ENCODE data around the gene ARFIP1. TPM values are rescaled to one million over a fixed set of nuclear protein-coding genes. Genes with fewer than 3 reads are reported as not detected.

Gene ARFIP1
- total RNA-seq, 4 donors from 2014 or later: 26.3 to 36.1 (median 30.6) TPM

DNA sequence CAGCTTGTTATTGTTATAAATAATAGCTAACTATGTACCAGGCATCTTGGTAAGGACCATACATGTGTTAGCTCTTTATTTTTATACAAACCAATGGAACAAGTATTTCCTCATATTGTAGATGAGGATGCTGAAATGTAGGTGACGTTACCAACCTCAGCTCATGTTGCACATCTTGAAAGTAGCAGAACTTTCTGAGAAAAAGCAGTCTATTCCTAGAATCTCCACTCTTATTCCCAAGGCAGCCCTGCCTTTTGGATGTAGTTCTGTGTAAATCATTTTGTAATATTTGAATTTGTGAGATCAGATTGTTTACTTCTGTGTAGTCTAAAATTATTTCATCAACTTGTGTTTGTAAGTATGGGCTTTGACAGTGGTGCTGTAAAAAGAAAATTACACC, 161.7 kb downstream of the ARFIP1 start:
- TF ChIP-seq POLR2A (IDR thresholded peaks at IDR 0.05; ENCODE audit: low read depth) (no peak), EP300 (IDR thresholded peaks at IDR 0.05) (no peak), CTCF (IDR thresholded peaks at IDR 0.05) (no peak), POLR2AphosphoS5 (IDR thresholded peaks at IDR 0.05) (no peak)
- DNase-seq (ENCODE audit: extremely low spot score): no peak
- Histone ChIP-seq H3K9me3 (no peaks in the 10 kb centered on the region), H3K4me1 (peaks cover 13 to 27% (median 26%) of the 10 kb centered on the region in 4 donors), H3K27me3 (peaks cover 0 to 38% (median 11%) of the 10 kb centered on the region in 4 donors), H3K36me3 (no peaks in the 10 kb centered on the region), H3K4me3 (no peak overlapping the region), H3K27ac (replicated peaks in 1 of 4) (no peak overlapping the region)
- 64% methylated on average over 1 of the region's 1 CpG for WGBS
- intact Hi-C loops (cut with DNase I): no loop called here

- Histone ChIP-seq H3K36me3 (no peaks in the 10 kb centered on the region), H3K4me3 (no peak overlapping the region), H3K27me3 (peaks cover 0 to 29% (median 9%) of the 10 kb centered on the region in 4 donors), H3K9me3 (no peaks in the 10 kb centered on the region), H3K27ac (replicated peaks in 1 of 4) (no peak overlapping the region), H3K4me1 (peaks cover 4 to 18% (median 16%) of the 10 kb centered on the region in 4 donors)
- intact Hi-C loops (cut with DNase I): no loop called here
- DNase-seq (ENCODE audit: extremely low spot score): no peak
- 84% methylated on average over 2 of the region's 2 CpGs for WGBS
- TF ChIP-seq CTCF (IDR thresholded peaks at IDR 0.05): no peak
- TF ChIP-seq EP300 (IDR thresholded peaks at IDR 0.05): no peak
- TF ChIP-seq POLR2AphosphoS5 (IDR thresholded peaks at IDR 0.05): no peak
- TF ChIP-seq POLR2A (IDR thresholded peaks at IDR 0.05; ENCODE audit: low read depth): no peak
Measured at GRCh38 chr4:152942346-152942745, 162.6 kb downstream of the ARFIP1 start.

- Histone ChIP-seq H3K27me3 (peaks cover 0 to 17% (median 4%) of the 10 kb centered on the region in 4 donors), H3K27ac (replicated peaks in 1 of 4) (peak overlapping the region; percentile 40 to 55 (median 42)), H3K9me3 (no peaks in the 10 kb centered on the region), H3K36me3 (no peaks in the 10 kb centered on the region), H3K4me3 (no peak overlapping the region), H3K4me1 (peaks cover 0 to 6% (median 3%) of the 10 kb centered on the region in 4 donors)
- TF ChIP-seq POLR2AphosphoS5 (IDR thresholded peaks at IDR 0.05) (peak in 1 of 2 donors; percentile 21), POLR2A (IDR thresholded peaks at IDR 0.05; ENCODE audit: low read depth) (no peak), CTCF (IDR thresholded peaks at IDR 0.05) (no peak), EP300 (IDR thresholded peaks at IDR 0.05) (no peak)
- DNase-seq (ENCODE audit: extremely low spot score): no peak
- intact Hi-C loops (cut with DNase I): no loop called here
- 79% methylated on average over 6 of the region's 6 CpGs for WGBS
Measured at GRCh38 chr4:152943672-152944071, 163.9 kb downstream of the ARFIP1 start.

GRCh38 chr4:152944666-152945320, 165.0 kb downstream of the ARFIP1 start:
- intact Hi-C loops (cut with DNase I): no loop called here

More at GRCh38 chr4:152944666-152945320, 165.0 kb downstream of the ARFIP1 start:
- Histone ChIP-seq H3K27ac (replicated peaks in 1 of 4) (no peak overlapping the region), H3K27me3 (peaks cover 0 to 6% (median 0%) of the 10 kb centered on the region in 4 donors), H3K9me3 (no peaks in the 10 kb centered on the region), H3K4me3 (no peak overlapping the region), H3K36me3 (no peaks in the 10 kb centered on the region), H3K4me1 (no peaks in the 10 kb centered on the region)
- no peak for DNase-seq (ENCODE audit: extremely low spot score)
- TF ChIP-seq EP300 (IDR thresholded peaks at IDR 0.05) (no peak), POLR2AphosphoS5 (IDR thresholded peaks at IDR 0.05) (no peak), POLR2A (IDR thresholded peaks at IDR 0.05; ENCODE audit: low read depth) (no peak), CTCF (IDR thresholded peaks at IDR 0.05) (no peak)
- 58% methylated on average over 4 of the region's 4 CpGs for WGBS
